GM12892 (cell line): ENCODE results near the gene ACER1.

ENCODE experiments used
- POLR2AphosphoS5 ChIP-seq: IDR thresholded peaks from 2 replicates; pipeline ENCODE4 v1.6.1; 2011; ENCODE audit warnings: low read depth, low read length, control low read depth
- TAF1 ChIP-seq: IDR thresholded peaks from 2 replicates; pipeline ENCODE4 v1.6.1; 2011; ENCODE audit warnings: low read depth, mild to moderate bottlenecking, control low read depth, low read length, borderline replicate concordance

- TF ChIP-seq POLR2AphosphoS5 (no peak), TAF1 (no peak)
These were observed 62.6 kb downstream of the ACER1 start for GRCh38 chr19:6270822-6271221.
